Posterior vena cava (tissue), 2 donors: Measurements from ENCODE around the gene TMEM121B. TPM values are rescaled to one million over a fixed set of nuclear protein-coding genes. Genes with fewer than 3 reads are reported as not detected.
A peak's percentile ranks its signal among the peaks of the same experiment; 100 is the strongest.

Experiments used
- DNase-seq: peaks from one replicate; pipeline ENCODE4 v3.0.0-alpha.2; 2020; ENCODE audit warnings: low spot score
- intact Hi-C, 2 donors: fragments of 100-400 bp; cut with DNase I; formaldehyde crosslinking; loops; one replicate each; pipeline versions ENCODE4 v1.14.1 to v1.14.2; 2022 to 2023
- total RNA-seq, 2 donors: library from RNA; stranded (reverse); fragmentation: NEBNext Ultra II Directional; extraction: Animal tissue kit (Norgen Biotek cat#: 25700); gene quantifications; one replicate each; pipeline ENCODE4 v1.2.1, GENCODE V29; 2021
- donor health status: DM: yes; HTN: yes; CAD: no.
- donor health status: DM: yes; HTN: yes; CAD: no.

The TMEM121B gene
- total RNA-seq, 2 donors from 2014 or later = 0.38 to 0.74 TPM

DNA sequence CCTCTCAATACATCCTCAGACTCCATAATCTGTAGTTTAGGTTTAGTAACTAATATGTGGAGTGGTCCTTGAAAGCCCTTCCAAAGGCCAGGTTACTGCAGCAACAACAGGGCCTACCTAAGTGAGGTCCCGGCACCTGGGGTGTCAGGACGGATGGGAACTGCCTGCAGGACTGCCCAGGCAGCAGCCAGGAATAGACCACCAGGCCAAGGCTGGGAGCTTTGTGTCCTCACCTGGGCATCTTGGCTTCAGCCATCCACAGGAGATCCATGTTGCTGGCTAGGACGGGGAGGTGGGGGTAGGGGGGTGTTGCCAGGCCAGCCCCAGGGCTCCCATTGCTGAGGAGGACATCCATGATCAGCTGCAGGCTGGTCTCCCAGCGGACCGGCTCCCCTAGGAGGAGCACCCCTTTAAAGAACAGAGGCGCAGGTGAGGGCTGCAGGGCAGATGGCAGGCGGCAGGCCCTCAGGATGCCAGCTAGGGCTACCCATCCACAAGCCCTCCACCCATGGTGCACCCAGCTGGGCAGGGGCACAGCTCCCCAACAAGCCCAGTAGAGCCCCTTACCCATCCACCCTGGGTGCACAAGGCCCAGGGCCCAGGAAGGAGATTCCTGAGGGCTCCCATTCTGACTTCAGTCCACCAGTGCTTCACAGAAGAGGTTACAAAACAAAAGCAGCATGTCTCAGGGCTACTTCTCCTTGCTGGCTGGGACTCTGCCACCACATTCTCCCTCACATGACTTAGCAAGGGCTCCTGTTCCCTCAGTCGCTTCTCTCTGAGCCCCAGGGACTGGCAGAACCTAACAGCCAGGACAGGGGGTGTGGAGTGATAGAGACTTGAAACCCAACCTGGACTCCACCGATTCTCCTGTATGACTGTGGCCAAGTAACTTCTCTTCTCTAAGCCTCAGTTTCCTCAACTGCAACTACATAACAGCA is 19.9 kb upstream of the TMEM121B start:
- peak; percentile 72 for DNase-seq
- intact Hi-C loops = no loop called here

GRCh38 chr22:17140022-17140421 is 18.9 kb upstream of the TMEM121B start:
- peak; percentile 60 for DNase-seq
- intact Hi-C loops = no loop called here

- intact Hi-C loops = no loop called here
- peak; percentile 48 for DNase-seq
These were observed 17.4 kb upstream of the TMEM121B start for GRCh38 chr22:17138513-17138912.

DNA sequence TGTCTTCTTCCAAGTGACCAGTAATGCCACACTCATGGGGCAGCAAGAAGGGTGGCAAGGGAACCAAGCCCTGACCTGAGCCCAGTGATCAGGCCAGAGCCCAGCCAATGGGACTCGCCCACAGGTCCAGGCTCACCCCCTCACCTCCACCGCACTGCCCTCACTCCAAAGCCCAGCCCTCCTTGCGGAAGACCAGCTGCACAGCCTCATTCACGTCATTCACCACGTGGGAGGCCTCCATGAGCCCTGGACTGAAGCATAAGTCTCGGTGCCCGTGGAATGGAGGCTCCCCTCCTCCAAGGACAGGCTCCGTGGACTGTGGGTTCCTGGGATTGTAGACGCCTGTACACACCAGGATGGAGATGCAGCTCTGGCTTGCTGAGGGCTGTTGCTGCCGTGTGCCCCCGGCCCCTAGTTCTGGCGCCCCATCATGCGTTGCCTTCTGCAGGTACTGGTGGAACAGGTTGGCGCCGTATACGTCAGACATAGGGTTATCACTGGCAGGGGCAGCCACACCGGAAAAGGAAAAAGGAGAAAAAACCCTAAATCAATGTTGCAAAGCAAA is 16.8 kb upstream of the TMEM121B start:
- intact Hi-C loops = no loop called here
- DNase-seq = peak; percentile 22

DNA sequence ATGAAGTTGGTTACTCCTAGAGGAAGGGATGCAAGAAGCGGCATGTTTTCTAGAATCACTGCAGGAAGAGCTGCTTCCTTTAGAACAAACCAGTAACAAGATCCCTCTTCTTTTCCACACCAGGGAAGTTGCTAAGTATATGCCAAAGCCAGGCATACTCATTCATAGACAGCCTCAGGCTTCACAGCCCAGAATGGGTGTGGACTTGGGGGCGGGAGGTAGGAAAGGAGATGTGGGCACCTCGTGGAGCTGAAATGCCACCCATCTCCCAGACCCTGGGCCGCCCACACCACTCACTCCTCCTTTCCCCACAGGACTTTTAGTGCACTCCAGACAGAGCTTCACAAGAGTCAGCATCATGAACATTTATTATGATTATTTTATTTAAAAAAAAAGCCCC is 16.0 kb upstream of the TMEM121B start:
- peak; percentile 46 for DNase-seq
- intact Hi-C loops = no loop called here

GRCh38 chr22:17135153-17135760 is 14.1 kb upstream of the TMEM121B start:
- peak; percentile 70 for DNase-seq

DNA sequence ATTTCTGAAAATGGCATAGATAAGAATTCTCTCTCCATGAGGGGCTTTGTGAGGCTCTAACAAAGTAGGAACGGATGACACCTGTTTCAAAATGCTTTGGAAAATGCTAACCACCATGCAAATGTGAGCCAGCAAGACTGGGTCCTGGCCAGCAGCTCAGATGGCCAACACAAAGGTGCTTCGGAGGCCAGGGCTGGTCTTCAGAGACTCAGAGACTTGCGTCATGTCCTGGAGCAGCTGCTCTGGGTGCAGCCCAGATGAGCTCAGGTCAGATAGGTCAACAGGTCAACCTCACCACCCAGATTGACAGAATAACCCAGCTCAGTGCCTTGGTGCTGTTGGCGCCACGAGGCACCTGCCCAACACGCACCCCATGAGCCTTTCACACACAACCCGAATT is 12.0 kb upstream of the TMEM121B start:
- peak; percentile 19 for DNase-seq

More at GRCh38 chr22:17135153-17135760, 14.1 kb upstream of the TMEM121B start:
- intact Hi-C loops = no loop called here

GRCh38 chr22:17132112-17132511 is 11.0 kb upstream of the TMEM121B start:
- DNase-seq = peak; percentile 22
- intact Hi-C loops = no loop called here

More for the DNA sequence above, 12.0 kb upstream of the TMEM121B start:
- intact Hi-C loops = no loop called here

DNA sequence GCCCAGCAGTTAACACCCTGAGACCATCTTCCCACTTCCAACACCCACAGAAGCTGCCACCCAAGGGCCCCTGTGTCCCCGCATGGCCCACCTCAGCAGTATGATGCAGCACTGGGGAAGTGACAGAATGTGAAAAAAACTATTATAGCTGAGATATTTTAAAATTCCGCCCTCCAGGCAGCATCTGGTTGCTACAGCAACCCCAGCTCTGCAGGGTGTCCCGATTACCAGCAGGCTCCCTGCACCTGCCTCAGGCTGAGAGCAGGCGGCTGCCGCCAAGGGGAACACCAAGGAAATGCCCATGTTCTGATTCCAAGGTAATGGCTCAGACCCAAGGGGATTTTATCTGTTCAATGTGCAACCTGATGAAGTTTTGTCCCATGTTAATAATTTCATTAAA is 10.5 kb upstream of the TMEM121B start:
- intact Hi-C loops = no loop called here
- DNase-seq = peak; percentile 62

- intact Hi-C loops = no loop called here
- DNase-seq = no peak
These were observed 9.0 kb upstream of the TMEM121B start for GRCh38 chr22:17130199-17130598.

GRCh38 chr22:17120711-17121232 is 388 bp downstream of the TMEM121B start:
- intact Hi-C loops = no loop called here

DNA sequence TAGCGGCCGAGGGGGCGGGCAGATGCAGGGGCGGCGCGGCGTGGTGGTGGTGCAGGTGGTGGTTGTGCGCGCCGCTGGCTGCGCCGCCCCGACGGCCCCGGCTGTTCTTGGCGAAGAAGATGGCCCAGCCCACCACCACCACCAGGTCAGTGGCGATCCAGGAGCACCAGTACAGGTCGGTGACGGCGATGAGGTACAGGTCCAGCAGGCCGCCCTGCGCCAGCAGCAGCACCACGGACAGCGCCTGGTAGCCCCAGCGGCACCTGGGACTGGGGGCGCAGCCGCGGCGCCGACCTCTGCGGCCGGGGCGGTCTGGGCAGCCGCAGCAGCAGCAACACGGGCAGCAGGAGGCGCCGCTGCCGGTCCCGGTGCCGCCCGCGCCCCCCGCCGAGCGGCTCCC is 879 bp downstream of the TMEM121B start:
- intact Hi-C loops = no loop called here
- DNase-seq = peak; percentile 88

More at GRCh38 chr22:17120711-17121232, 388 bp downstream of the TMEM121B start:
- DNase-seq = no peak

- intact Hi-C loops = no loop called here
- no peak for DNase-seq
These were observed 1.5 kb downstream of the TMEM121B start for GRCh38 chr22:17119481-17120202.

DNA sequence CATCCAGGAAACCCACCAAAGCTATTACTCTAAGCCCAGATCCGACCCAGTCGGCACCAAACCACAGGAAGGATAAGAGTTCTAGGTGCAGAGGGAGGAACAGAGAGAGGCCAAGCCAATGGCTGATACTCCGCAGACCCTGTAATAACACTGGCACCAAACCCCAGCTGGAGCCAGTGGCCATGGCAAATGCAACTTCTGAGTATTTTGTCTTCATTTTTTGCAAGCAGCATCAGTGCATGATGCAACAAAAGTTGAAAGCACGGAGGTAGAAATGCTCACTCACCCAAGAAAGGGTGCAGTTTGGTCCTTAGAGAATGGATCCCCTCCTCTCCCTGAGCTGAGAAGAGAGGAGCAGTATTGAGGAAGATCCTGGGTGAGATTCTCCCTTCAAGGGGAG is 2.8 kb downstream of the TMEM121B start:
- intact Hi-C loops = no loop called here
- no peak for DNase-seq

GRCh38 chr22:17117890-17118289 is 3.3 kb downstream of the TMEM121B start:
- intact Hi-C loops = no loop called here
- DNase-seq = no peak

- peak; percentile 70 for DNase-seq
- intact Hi-C loops = no loop called here
These were observed 3.8 kb downstream of the TMEM121B start for GRCh38 chr22:17117400-17117799.

DNA sequence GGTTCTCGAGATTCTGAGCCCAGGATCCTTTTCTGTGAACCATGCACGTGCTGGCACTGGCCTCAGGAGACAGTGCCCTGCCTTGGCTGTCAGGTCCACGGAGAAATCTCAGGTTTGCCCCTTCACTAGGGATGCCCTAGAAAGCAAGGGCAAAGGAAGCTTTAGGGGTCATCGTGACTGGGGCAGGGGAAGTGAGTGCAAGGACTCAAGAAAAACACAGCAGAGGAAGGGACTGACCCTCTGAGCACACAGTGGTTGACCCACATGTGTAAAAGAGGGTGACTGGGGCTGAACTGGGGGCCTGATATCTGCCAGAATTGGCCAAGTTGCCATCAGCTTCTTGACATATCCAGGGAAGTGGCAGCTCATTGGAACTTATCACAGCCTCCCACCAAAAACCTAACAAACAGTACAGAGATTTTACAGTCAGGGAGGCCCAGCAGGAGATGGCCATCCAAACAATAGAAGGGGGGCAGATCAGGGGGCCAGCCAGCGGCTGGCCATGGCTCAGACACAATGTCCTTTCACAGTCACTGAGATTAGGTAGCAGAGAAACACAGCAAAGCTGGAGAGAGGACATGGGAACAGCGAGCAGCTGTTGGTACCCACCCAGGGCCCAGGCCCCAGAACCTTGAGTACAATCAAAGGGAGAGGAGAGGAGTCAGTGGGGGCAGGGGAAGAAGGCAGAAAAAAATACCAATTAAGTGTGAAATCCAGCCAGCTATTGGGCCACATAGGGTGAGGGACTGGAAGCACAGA is 4.4 kb downstream of the TMEM121B start:
- intact Hi-C loops = no loop called here
- no peak for DNase-seq

DNA sequence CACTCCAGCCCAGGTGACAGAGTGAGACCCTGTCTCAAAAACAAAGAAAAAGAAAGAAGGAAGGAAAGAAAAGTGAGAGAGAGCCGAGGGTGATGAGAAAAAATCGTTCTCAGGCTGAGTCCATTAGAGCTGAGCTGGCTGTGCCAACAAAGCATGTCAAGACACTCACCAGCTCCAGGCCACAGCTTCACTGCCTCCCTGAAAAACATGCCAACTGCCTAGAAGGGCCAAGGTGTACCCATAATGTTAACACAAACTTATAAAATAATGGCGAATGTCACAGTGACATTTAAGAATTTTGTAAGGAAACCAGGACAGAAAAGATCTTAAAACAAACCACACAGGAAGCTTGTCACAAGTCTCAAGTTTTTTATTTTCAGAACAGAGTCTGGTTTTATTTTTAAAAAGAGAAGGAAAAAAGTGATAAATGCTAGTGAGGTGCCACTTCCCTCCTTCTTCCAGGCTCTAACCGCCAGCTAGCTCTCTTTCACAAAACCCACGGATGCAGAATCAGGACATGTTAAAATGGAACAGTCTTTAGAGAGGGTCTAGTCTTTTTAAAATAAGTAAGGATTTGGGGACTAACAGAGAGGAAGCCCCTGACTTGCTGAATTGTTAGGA is 5.1 kb downstream of the TMEM121B start:
- intact Hi-C loops = no loop called here

More for the DNA sequence above, 5.1 kb downstream of the TMEM121B start:
- DNase-seq = no peak
